ENCODE measurements around the gene N4BP3. TPM values are rescaled to one million over a fixed set of nuclear protein-coding genes. Genes with fewer than 3 reads are reported as not detected.

N4BP3 gene
- total RNA-seq (2014; rRNA removed; shearing (Covaris generic)) (23.7 and 28.3 TPM in 2 replicates), total RNA-seq (2022) (22.3 and 26.1 TPM in 2 replicates), Bru-seq, nascent RNA (percentile 62 among the genes with signal in this experiment), BruChase-seq, experiment 1, labeled RNA remaining after a 6-hour chase (percentile 63 among the genes with signal in this experiment), BruChase-seq, experiment 2, labeled RNA remaining after a 2-hour chase (percentile 81 among the genes with signal in this experiment)
- long read RNA-seq, full-length matches to known transcripts, result 20 of 44 reads
- long read RNA-seq, partial matches to known transcripts, result 4 of 44 reads
- long read RNA-seq, other reads (novel, unspliced or antisense), result 20 of 44 reads

GRCh38 chr5:178113141-178113787 is at the start of gene N4BP3:
TSS of gene N4BP3 (plus strand) at chr5:178113532. CDS start at chr5:178119584, 6,052 bp downstream.
- Histone ChIP-seq H3K9me2 (ENCODE audit: insufficient read depth, low read length) (no peaks in the 10 kb centered on the region), H3K4me3 (ENCODE audit: low read depth, low read length, poor library complexity, severe bottlenecking) (peak within 1 kb of the TSS; percentile 95), H4K20me1 (ENCODE audit: insufficient read depth, low read length) (no peaks in the 10 kb centered on the region), H3K9me3 (ENCODE audit: low read length) (no peaks in the 10 kb centered on the region; the same call in 1 of the 2 replicates), H3K4me2 (ENCODE audit: low read length) (peak within 1 kb of the TSS; percentile 92), H2AFZ (ENCODE audit: low read length) (peak within 1 kb of the TSS; percentile 66; the same call in 1 of the 2 replicates), H3K79me2 (ENCODE audit: insufficient read depth, low read depth, low read length) (peaks cover 51% of the 10 kb centered on the region), H3K36me3 (ENCODE audit: insufficient read depth, low read length) (peaks cover 16% of the 10 kb centered on the region), H3K4me1 (ENCODE audit: insufficient read depth, low read length, poor library complexity, severe bottlenecking) (peaks cover 49% of the 10 kb centered on the region), H3K27ac (ENCODE audit: low read depth, low read length, poor library complexity, severe bottlenecking) (peak within 1 kb of the TSS; percentile 90)
- DNase-seq (ENCODE audit: low spot score), result peak; percentile 93
- TF ChIP-seq EZH2phosphoT487 (IDR thresholded peaks at IDR 0.05; ENCODE audit: borderline replicate concordance, low read depth, low read length) (no peak), CTCF (conservative IDR thresholded peaks at IDR 0.05; ENCODE audit: low read length) (peak; percentile 57)
- CTCF ChIA-PET (ENCODE audit: unreplicated experiment), result no interaction called here
- BruUV-seq (replicated peaks), result no TSS peak
- POLR2A ChIA-PET, result interaction anchor here (1.1 kb wide), 1 partner anchor 16 kb away, joined by 4 read pairs; no protein-coding TSS in a partner anchor
- intact Hi-C loops (cut with micrococcal nuclease; ENCODE audit: unreplicated experiment), result loop anchor here (1.0 to 10.0 kb wide), 3 partner anchors 37 to 1692 kb away; partner anchors contain the start of genes DOK3 and MGAT4B

GRCh38 chr5:178067755-178068154 is 45.6 kb upstream of the N4BP3 start:
- POLR2A ChIA-PET, result interaction anchor here (1.1 to 1.7 kb wide), 3 partner anchors 50 to 86 kb away, joined by 3 to 6 read pairs (median 3); partner anchors contain the start of gene NHP2
- Histone ChIP-seq H3K27ac (ENCODE audit: low read depth, low read length, poor library complexity, severe bottlenecking) (peak overlapping the region; percentile 89), H3K4me1 (ENCODE audit: insufficient read depth, low read length, poor library complexity, severe bottlenecking) (peaks cover 74% of the 10 kb centered on the region), H4K20me1 (ENCODE audit: insufficient read depth, low read length) (no peaks in the 10 kb centered on the region), H3K36me3 (ENCODE audit: insufficient read depth, low read length) (no peaks in the 10 kb centered on the region), H3K9me2 (ENCODE audit: insufficient read depth, low read length) (no peaks in the 10 kb centered on the region), H3K79me2 (ENCODE audit: insufficient read depth, low read depth, low read length) (no peaks in the 10 kb centered on the region), H3K9me3 (ENCODE audit: low read length) (no peaks in the 10 kb centered on the region), H2AFZ (ENCODE audit: low read length) (peak overlapping the region; percentile 55; the same call in 1 of the 2 replicates), H3K4me3 (ENCODE audit: low read depth, low read length, poor library complexity, severe bottlenecking) (peak overlapping the region; percentile 38), H3K4me2 (ENCODE audit: low read length) (peak overlapping the region; percentile 70)
- BruUV-seq (replicated peaks), result no TSS peak
- no peak for DNase-seq (ENCODE audit: low spot score)
- CTCF ChIA-PET (ENCODE audit: unreplicated experiment), result no interaction called here
- intact Hi-C loops (cut with micrococcal nuclease; ENCODE audit: unreplicated experiment), result loop anchor here (10.0 kb wide), 1 partner anchor 473 kb away; the partner anchor contains the start of gene TMED9
- no peak for TF ChIP-seq EZH2phosphoT487 (IDR thresholded peaks at IDR 0.05; ENCODE audit: borderline replicate concordance, low read depth, low read length)
- TF ChIP-seq CTCF (conservative IDR thresholded peaks at IDR 0.05; ENCODE audit: low read length), result no peak
